Left ventricle myocardium superior (tissue), 1 donor: ENCODE results near the gene IGDCC3. TPM values are rescaled to one million over a fixed set of nuclear protein-coding genes. Genes with fewer than 3 reads are reported as not detected.

ENCODE experiments used
- ATAC-seq: fragments of 200-7000 bp; cut with Tn5 transposase; one replicate; pipeline ENCODE4 v1.9.1; 2020; ENCODE audit warnings: mild to moderate bottlenecking, moderate library complexity
- DNase-seq: peaks from one replicate; pipeline ENCODE4 v3.0.0-alpha.2; 2020
- intact Hi-C: fragments of 100-400 bp; cut with micrococcal nuclease; formaldehyde crosslinking; loops from one replicate; pipeline ENCODE4 v1.11.0; 2022
- total RNA-seq: library from RNA; stranded (reverse); fragmentation: NEBNext Ultra II Directional; extraction: Animal tissue kit (Norgen Biotek cat#: 25700); gene quantifications from one replicate; pipeline ENCODE4 v1.2.1, GENCODE V29; 2021
- donor health status: DM: no; HTN: yes; CAD: no; lungs with severe emphysema.

Gene IGDCC3
- total RNA-seq, 1 donor from 2014 or later = 0.10 TPM

- DNase-seq (peak; percentile 44), ATAC-seq (peak; percentile 77)
- intact Hi-C loops = no loop called here
Measured at GRCh38 chr15:65392368-65392767, 14.6 kb upstream of the IGDCC3 start.

GRCh38 chr15:65391732-65392131 lies 13.9 kb upstream of the IGDCC3 start:
- intact Hi-C loops = no loop called here

DNA sequence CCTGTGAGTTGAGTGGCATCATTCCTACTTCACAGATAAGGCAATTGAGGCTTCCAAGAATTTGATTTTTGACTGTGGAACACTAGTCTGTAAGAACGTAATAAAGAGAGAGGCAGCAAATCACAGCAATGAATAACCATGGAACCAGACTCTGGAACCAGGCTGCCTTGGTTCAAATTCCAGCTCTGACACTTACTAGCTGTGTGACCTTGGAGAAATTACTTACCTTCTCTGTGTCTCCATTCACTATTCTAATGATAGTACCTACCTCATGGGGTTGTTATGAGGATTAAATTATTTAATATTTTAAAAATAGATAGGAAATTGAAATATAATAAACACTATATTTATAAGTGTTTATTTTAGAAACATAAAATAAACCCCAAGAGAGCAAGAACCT lies 12.6 kb upstream of the IGDCC3 start:
- no peak for ATAC-seq
- no peak for DNase-seq
- intact Hi-C loops = no loop called here

More at GRCh38 chr15:65391732-65392131, 13.9 kb upstream of the IGDCC3 start:
- DNase-seq (no peak), ATAC-seq (no peak)

- intact Hi-C loops = loop anchor here (5.0 kb wide), 1 partner anchor 67 kb away; no protein-coding TSS in a partner anchor
- no peak for ATAC-seq
- DNase-seq = no peak
Measured at GRCh38 chr15:65389226-65389625, 11.4 kb upstream of the IGDCC3 start.

GRCh38 chr15:65388306-65389080 lies 10.7 kb upstream of the IGDCC3 start:
- no peak for ATAC-seq
- no peak for DNase-seq
- intact Hi-C loops = loop anchor here (5.0 kb wide), 1 partner anchor 66 kb away; no protein-coding TSS in a partner anchor

GRCh38 chr15:65386886-65387285 lies 9.1 kb upstream of the IGDCC3 start:
- ATAC-seq = no peak
- intact Hi-C loops = loop anchor here (5.0 kb wide), 1 partner anchor 65 kb away; no protein-coding TSS in a partner anchor
- DNase-seq = no peak

DNA sequence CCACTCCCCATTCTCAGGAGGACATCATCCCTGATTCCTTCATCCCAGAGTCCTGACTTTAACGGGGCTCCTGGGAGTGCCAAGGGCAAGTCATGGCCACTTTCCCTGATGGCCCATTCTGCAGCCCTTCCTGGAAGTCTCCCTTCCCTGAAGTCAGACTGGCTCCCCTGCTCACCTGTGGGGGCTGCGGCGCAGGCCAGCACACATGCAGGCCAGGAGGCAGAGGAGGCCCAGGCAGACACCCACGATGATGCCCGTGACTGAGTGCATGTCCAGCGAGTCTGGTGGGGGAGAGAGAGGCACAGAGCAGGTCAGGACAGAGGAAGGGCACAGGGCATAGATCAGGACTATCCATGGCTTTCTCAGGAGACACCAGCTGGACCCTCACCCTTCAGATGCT lies 8.6 kb upstream of the IGDCC3 start:
- ATAC-seq (no peak), DNase-seq (no peak)
- intact Hi-C loops = loop anchor here (5.0 kb wide), 1 partner anchor 64 kb away; no protein-coding TSS in a partner anchor

GRCh38 chr15:65385870-65386258 lies 8.1 kb upstream of the IGDCC3 start:
- peak; percentile 60 for DNase-seq
- intact Hi-C loops = loop anchor here (5.0 kb wide), 1 partner anchor 64 kb away; no protein-coding TSS in a partner anchor
- ATAC-seq = peak; percentile 60

DNA sequence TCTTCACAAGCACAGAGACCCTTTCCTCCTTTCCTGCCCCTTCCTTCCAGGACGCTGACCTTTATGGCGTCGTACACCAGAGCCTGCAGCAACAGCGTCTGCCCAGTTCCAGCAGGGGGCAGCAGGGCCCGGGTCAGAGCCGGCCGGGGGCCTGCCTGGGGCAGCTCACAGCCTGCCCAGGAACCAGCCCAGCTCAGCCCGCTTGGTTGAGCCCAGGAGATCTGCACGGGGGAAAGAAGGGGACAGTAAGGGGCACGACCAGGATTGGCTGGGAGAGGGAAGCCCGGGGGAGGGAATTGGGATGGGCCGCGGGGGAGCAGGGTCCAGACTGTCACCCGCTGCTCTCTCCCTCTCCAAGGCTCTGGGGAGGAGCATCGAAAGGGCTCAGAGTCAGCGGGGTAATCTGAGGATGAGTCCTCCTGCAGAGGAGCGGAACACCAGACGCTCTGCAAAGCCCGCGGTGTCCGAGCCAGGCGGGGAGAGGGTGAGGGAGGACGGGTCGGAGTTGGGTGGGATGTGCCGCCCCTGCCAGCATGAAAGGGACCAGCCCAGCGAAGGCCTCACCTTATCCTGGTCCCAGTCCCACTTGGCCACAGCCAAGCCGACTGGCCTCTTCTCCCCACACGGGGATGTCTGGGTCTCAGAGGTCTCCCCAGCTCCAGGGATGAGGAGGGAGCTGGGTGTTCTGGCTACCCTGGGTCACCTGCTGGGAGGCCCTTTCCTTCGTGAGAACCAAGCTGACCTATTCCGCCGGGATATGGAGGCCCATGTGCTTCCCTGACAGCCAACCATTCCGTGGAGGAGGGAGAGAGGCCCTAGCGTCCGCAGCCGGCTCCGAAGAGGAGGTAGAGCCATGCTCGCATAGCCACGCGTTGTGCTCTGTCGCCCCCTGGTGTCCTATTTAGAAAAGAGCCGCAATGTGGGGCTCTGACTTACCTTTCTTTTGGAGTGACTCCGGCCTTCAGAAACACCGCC lies 7.4 kb upstream of the IGDCC3 start:
- intact Hi-C loops = loop anchor here (5.0 kb wide), 1 partner anchor 63 kb away; no protein-coding TSS in a partner anchor

DNA sequence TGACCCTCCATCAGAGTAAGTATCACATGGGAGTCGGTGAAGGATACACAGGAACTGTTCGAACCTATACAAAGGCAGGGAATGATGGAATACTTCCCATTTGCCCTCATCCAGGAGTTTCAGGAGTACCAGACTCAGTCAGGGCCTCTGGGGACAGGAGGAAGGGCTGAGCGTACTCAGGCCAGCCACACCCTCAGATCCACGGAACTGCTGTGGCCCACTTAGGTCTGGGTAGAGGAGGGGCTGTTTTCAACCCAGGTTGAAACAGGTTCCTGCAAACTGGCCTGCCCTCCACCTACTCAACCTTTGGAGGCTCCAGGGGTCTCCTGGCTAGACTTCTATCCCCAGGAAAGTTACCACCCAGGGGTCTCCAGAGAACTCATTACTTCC lies 6.7 kb upstream of the IGDCC3 start:
- DNase-seq (no peak), ATAC-seq (no peak)
- intact Hi-C loops = no loop called here

More for the DNA sequence above, 7.4 kb upstream of the IGDCC3 start:
- DNase-seq (peak; percentile 89), ATAC-seq (peak; percentile 96)

GRCh38 chr15:65383991-65384390 lies 6.2 kb upstream of the IGDCC3 start:
- DNase-seq (no peak), ATAC-seq (no peak)
- intact Hi-C loops = no loop called here

- no peak for ATAC-seq
- intact Hi-C loops = no loop called here
- no peak for DNase-seq
Measured at GRCh38 chr15:65383456-65383855, 5.7 kb upstream of the IGDCC3 start.

DNA sequence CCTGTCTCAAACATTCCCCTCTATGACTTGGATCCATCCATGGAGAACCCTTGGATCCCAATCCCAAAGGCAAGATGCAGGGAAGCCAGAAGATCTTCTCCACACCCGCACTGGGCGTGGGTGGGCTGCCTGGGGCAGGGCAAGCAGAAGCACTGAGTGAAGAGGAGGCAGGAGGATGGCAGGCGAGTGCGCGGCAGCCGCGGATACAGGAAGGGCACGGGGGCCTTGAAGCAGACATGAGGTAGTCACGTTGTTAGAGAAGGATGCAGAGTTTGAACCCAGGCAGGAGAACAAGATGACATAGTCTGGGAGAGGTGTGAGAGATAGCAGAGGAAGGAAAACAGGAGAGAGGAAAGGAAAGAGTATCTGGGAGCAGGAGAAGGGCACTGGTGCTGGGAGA lies 5.1 kb upstream of the IGDCC3 start:
- DNase-seq (no peak), ATAC-seq (no peak)
- intact Hi-C loops = no loop called here

- no peak for ATAC-seq
- intact Hi-C loops = no loop called here
- no peak for DNase-seq
Measured at GRCh38 chr15:65382146-65382491, 4.3 kb upstream of the IGDCC3 start.

- intact Hi-C loops = no loop called here
- DNase-seq = no peak
- no peak for ATAC-seq
Measured at GRCh38 chr15:65381445-65382145, 3.8 kb upstream of the IGDCC3 start.

DNA sequence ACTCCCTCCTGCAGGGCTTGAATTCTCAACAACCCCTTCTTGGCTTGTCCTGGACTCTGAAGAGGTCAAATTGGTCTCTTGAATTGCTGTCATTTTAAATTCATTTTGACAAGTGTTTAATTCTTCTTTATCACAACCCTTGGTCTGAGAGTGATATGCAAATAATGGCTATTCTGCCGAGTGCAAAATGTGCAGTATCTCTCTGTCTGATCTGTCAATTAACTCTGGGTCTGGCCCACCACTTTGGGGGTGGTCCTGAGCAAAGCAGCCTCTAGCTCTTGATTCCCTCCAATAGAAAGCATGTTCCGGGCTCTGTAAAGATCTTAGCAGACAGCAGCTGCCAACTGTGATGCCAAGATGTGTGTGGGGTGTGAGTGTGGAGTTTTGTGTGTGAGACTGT lies 2.2 kb upstream of the IGDCC3 start:
- ATAC-seq = no peak
- DNase-seq = no peak
- intact Hi-C loops = no loop called here

- ATAC-seq = peak; percentile 76
- peak; percentile 45 for DNase-seq
- intact Hi-C loops = no loop called here
Measured at GRCh38 chr15:65377105-65377975, 462 bp downstream of the IGDCC3 start.

DNA sequence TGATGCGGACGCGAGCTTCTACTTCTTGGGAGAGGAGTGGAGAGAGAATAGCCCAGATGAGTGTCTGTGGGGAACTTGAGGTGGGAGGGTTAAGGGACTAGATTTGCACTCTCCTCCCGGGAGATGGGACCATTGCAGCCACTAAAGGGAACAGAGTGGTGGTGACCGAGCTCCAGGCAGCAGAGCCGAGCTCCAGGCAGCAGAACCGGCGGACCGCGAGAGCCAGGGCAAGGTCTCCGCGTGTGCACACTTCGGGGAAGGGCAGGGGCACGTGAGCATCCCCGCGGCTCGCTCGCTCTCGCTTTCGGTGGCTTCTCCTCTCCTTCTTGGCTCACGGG lies 1.1 kb downstream of the IGDCC3 start:
- intact Hi-C loops = no loop called here
- ATAC-seq (no peak), DNase-seq (peak; percentile 39)
